Tibial nerve (tissue), 4 donors: ENCODE results near the gene GNAL. TPM values are rescaled to one million over a fixed set of nuclear protein-coding genes. Genes with fewer than 3 reads are reported as not detected.

Source experiments
- DNase-seq, 2 donors: peaks; one replicate each; pipeline ENCODE4 v3.0.0-alpha.2; 2019; ENCODE audit warnings: low spot score in 2 of 2
- H3K27ac ChIP-seq, 4 donors: fragments of 200-600 bp; sonication (generic) in 3 of 4; one replicate each; pipeline ENCODE4 v1.5.1; 2017 to 2019; ENCODE audit warnings: mild to moderate bottlenecking in 1 of 4
- H3K27me3 ChIP-seq, 2 donors: fragments of 200-600 bp; sonication (generic) in 1 of 2; one replicate each; pipeline versions ENCODE4 v1.5.1 to v1.6.0; 2017 to 2019
- H3K36me3 ChIP-seq, 3 donors: fragments of 200-600 bp; sonication (generic); one replicate each; pipeline ENCODE4 v1.5.1; 2018 to 2019
- H3K4me1 ChIP-seq, 4 donors: fragments of 200-600 bp; sonication (generic) in 3 of 4; one replicate each; pipeline ENCODE4 v1.5.1; 2017 to 2019
- H3K4me3 ChIP-seq, 4 donors: fragments of 200-600 bp; sonication (generic) in 3 of 4; one replicate each; pipeline ENCODE4 v1.5.1; 2017 to 2019; ENCODE audit warnings: mild to moderate bottlenecking in 1 of 4, moderate library complexity in 1 of 4
- H3K9me3 ChIP-seq, 4 donors: fragments of 200-600 bp; sonication (generic) in 3 of 4; one replicate each; pipeline ENCODE4 v1.5.1; 2017 to 2019
- EP300 ChIP-seq, 2 donors: sonication (generic); formaldehyde crosslinking; IDR thresholded peaks; one replicate each; pipeline ENCODE4 v1.6.1; 2017; ENCODE audit warnings: antibody characterized with exemption in 2 of 2, mild to moderate bottlenecking in 1 of 2
- POLR2A ChIP-seq, 2 donors: fragments of 450-650 bp; IDR thresholded peaks; one replicate each; pipeline ENCODE4 v1.6.1; 2017; ENCODE audit warnings: antibody characterized with exemption in 2 of 2, mild to moderate bottlenecking in 2 of 2, moderate library complexity in 2 of 2
- WGBS, 2 donors: methylation state at CpG; one replicate each; pipeline ENCODE4 v1.1.5; 2018; 5-methylcytosine and 5-hydroxymethylcytosine counted together
- total RNA-seq, 4 donors: library from RNA; depleted of rRNA; stranded (reverse); fragments of >200 nt; gene quantifications; one replicate each; pipeline ENCODE4 v1.1.0, GENCODE V29; 2016
- TF ChIP-seq, protein P1 (sequence below), 5 experiments: fragments of 200-600 bp in 3 of 5; fragments of 450-650 bp in 2 of 5; sonication (generic) in 3 of 5; IDR thresholded peaks; one replicate each; pipeline ENCODE4 v1.5.1; 2016 to 2019; ENCODE audit warnings: antibody characterized with exemption in 5 of 5, mild to moderate bottlenecking in 3 of 5, moderate library complexity in 2 of 5

Gene GNAL
- total RNA-seq, 4 donors from 2014 or later: 11.3 to 17.3 (median 14.4) TPM

DNA sequence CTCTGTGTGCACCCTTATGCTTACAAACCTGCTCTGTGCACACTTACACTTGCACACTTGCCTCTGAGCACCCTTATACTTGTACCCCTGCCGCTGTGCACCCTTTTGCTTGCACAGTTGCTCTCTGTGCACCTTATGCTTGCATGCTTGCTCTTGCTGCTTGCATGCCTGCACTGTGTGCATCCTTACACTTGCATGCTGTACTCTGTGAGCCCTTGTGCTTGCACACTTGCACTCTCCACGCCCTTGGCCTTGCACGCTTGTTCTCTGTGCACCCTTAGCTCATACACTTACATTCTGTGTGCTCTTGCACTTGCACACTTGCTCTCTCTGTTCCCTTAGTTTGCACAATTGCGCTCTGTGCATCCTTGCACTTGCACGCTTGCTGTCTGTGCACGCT lies 78.3 kb downstream of the GNAL start:
- DNase-seq: no peak
- no peaks in the 10 kb centered on the region for H3K9me3 ChIP-seq

GRCh38 chr18:11767935-11768334 lies 78.9 kb downstream of the GNAL start:
- no peak for DNase-seq
- H3K27me3 ChIP-seq: no peaks in the 10 kb centered on the region
- H3K9me3 ChIP-seq: no peaks in the 10 kb centered on the region

More for the DNA sequence above, 78.3 kb downstream of the GNAL start:
- Histone ChIP-seq H3K4me1 (peaks cover 0 to 4% (median 0%) of the 10 kb centered on the region in 4 donors), H3K4me3 (no peak overlapping the region), H3K36me3 (no peaks in the 10 kb centered on the region), H3K27me3 (no peaks in the 10 kb centered on the region), H3K27ac (no peak overlapping the region)
- no peak for TF ChIP-seq EP300 (IDR thresholded peaks at IDR 0.05)
- TF ChIP-seq, protein P1, sequence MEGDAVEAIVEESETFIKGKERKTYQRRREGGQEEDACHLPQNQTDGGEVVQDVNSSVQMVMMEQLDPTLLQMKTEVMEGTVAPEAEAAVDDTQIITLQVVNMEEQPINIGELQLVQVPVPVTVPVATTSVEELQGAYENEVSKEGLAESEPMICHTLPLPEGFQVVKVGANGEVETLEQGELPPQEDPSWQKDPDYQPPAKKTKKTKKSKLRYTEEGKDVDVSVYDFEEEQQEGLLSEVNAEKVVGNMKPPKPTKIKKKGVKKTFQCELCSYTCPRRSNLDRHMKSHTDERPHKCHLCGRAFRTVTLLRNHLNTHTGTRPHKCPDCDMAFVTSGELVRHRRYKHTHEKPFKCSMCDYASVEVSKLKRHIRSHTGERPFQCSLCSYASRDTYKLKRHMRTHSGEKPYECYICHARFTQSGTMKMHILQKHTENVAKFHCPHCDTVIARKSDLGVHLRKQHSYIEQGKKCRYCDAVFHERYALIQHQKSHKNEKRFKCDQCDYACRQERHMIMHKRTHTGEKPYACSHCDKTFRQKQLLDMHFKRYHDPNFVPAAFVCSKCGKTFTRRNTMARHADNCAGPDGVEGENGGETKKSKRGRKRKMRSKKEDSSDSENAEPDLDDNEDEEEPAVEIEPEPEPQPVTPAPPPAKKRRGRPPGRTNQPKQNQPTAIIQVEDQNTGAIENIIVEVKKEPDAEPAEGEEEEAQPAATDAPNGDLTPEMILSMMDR (IDR thresholded peaks at IDR 0.05): no peak
- no peak for TF ChIP-seq POLR2A (IDR thresholded peaks at IDR 0.05)
- 94 to 95% methylated on average over 6 of the region's 6 CpGs for WGBS, 2 donors

GRCh38 chr18:11775436-11776174 lies 86.5 kb downstream of the GNAL start:
- 89 to 90% methylated on average over 16 of the region's 16 CpGs for WGBS, 2 donors
- DNase-seq: no peak

More at GRCh38 chr18:11767935-11768334, 78.9 kb downstream of the GNAL start:
- Histone ChIP-seq H3K4me1 (peaks cover 0 to 4% (median 0%) of the 10 kb centered on the region in 4 donors), H3K27ac (no peak overlapping the region), H3K4me3 (no peak overlapping the region), H3K36me3 (peaks cover 0 to 2% (median 0%) of the 10 kb centered on the region in 3 donors)
- 49 to 69% methylated on average over 4 of the region's 4 CpGs for WGBS, 2 donors
- TF ChIP-seq, protein P1 (IDR thresholded peaks at IDR 0.05): no peak
- no peak for TF ChIP-seq EP300 (IDR thresholded peaks at IDR 0.05)
- TF ChIP-seq POLR2A (IDR thresholded peaks at IDR 0.05): no peak

GRCh38 chr18:11780042-11780441 lies 91.0 kb downstream of the GNAL start:
- H3K4me3 ChIP-seq: no peak overlapping the region
- H3K4me1 ChIP-seq: no peaks in the 10 kb centered on the region
- no peak overlapping the region for H3K27ac ChIP-seq
- WGBS, 2 donors: 60 to 67% methylated on average over 5 of the region's 5 CpGs
- H3K9me3 ChIP-seq: no peaks in the 10 kb centered on the region
- H3K27me3 ChIP-seq: no peaks in the 10 kb centered on the region
- TF ChIP-seq, protein P1 (IDR thresholded peaks at IDR 0.05): no peak
- TF ChIP-seq POLR2A (IDR thresholded peaks at IDR 0.05) (no peak), EP300 (IDR thresholded peaks at IDR 0.05) (no peak)
- no peak for DNase-seq
- H3K36me3 ChIP-seq: no peaks in the 10 kb centered on the region

More at GRCh38 chr18:11775436-11776174, 86.5 kb downstream of the GNAL start:
- Histone ChIP-seq H3K27ac (no peak overlapping the region), H3K9me3 (no peaks in the 10 kb centered on the region), H3K4me3 (no peak overlapping the region), H3K4me1 (no peaks in the 10 kb centered on the region), H3K36me3 (peaks cover 0 to 4% (median 0%) of the 10 kb centered on the region in 3 donors), H3K27me3 (no peaks in the 10 kb centered on the region)
- TF ChIP-seq, protein P1 (IDR thresholded peaks at IDR 0.05): no peak
- TF ChIP-seq EP300 (IDR thresholded peaks at IDR 0.05): no peak

- peaks cover 0 to 9% (median 0%) of the 10 kb centered on the region in 4 donors for H3K4me1 ChIP-seq
- WGBS, 2 donors: 87 to 88% methylated on average over 7 of the region's 7 CpGs
- TF ChIP-seq EP300 (IDR thresholded peaks at IDR 0.05): no peak
Observed at GRCh38 chr18:11783716-11784331, 94.8 kb downstream of the GNAL start.

More at GRCh38 chr18:11783716-11784331, 94.8 kb downstream of the GNAL start:
- Histone ChIP-seq H3K9me3 (no peaks in the 10 kb centered on the region), H3K27me3 (no peaks in the 10 kb centered on the region), H3K27ac (no peak overlapping the region), H3K4me3 (no peak overlapping the region), H3K36me3 (no peaks in the 10 kb centered on the region)
- DNase-seq: no peak
